Measurements from ENCODE around the gene RUVBL1. TPM values are rescaled to one million over a fixed set of nuclear protein-coding genes. Genes with fewer than 3 reads are reported as not detected.

RUVBL1 gene
- polyA plus RNA-seq, 1 donor: 36.2 TPM

DNA sequence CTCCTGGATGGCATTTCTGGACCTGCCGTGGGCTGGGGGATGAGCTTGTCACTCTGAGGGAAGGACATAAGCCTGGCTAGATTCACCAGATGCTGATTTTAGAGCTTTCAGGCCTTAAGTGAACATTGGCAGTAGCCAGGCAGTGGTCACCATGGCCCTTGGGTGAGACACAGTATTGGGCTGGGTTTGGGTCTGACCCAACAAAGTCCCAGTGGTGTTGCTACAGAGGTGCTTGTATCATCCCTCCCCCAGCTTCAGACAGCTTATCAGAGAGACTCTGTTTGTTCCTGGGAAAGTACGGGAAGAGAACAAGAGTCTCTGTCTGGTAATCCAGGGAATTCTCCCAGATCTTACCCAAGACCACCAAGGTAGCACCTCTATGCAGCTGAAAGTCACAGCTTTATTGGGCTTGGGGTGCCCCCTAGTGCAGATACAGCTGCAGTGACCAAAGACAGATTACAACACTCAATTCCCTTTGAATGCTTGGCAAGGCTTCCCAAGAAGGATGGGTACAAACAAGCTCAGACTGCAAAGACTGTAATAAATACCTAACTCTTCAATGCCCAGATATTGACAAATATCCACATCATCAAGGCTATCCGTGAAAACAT lies 9.8 kb upstream of the RUVBL1 start:
- no peak for DNase-seq

DNA sequence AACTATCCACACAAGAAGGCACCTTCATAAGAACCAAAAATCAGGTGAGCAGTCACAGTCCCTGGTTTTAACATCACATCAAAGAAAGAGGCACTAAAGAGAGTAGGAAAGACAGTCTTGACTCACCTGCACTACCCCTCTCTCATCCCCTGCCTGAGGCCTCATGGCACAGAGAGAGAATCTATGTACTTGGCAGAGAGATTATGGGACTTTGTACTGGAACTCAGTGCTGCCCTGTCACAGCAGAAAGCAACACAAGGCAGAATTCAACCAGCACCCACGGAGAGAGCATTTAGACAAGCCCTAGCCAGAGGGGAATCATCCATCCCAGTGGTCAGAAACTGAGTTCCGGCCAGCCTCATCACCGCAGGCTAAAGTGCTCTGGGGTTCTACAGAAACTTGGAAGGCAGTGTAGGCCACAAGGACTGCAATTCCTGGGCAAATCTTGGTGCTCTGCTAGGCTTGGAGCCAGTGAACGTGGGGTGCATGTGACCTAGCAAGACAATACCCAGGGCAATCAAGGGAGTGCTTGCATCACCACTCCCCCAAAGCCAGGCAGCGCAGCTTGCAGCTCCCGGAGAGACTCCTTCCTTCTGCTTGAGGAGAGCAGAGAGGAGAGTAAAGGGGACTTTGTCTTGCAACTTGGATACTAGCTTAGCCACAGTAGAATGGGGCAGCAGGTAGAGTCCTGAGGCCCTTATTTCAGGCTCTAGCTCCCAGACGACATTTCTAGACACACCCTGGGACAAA lies 8.5 kb upstream of the RUVBL1 start:
- no peak for DNase-seq

DNA sequence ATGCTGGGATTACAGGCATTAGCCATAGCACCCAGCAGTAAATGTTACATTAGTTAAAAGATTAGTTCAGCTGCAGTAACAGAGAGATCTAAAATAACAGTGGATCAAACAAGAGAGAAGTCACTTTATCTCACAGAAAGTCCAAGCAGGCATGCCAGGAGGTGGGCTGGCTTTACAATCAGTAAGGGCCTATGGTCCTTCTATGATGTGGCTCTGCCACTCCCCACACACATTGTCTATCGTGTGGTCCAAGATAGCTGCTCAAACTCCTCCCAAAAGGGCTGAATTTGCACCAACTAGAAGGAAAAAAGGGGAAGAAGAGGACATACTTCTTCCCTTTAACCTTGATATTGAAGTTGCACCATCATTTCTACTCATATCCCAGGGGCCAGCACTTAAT lies 4.6 kb upstream of the RUVBL1 start:
- DNase-seq: no peak

DNA sequence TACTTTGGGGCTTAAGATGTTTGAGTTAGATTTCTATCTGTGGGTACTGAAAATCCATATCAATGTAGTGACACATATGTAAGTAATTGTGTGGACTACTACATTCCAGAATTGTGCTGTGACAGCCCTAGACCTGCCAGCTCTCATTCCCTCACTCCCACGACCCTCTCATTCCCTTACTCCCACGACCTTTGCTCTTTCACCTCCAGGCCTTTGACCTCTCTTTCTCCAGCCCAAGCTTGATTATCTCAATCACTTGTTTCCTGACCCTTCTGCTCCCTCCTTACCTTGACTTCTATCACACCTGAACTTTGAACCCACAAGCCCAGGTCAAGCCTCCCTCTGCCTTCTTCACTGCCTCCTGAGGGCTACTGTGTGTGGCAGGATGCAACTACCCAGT lies 3.6 kb upstream of the RUVBL1 start:
- DNase-seq: no peak

DNA sequence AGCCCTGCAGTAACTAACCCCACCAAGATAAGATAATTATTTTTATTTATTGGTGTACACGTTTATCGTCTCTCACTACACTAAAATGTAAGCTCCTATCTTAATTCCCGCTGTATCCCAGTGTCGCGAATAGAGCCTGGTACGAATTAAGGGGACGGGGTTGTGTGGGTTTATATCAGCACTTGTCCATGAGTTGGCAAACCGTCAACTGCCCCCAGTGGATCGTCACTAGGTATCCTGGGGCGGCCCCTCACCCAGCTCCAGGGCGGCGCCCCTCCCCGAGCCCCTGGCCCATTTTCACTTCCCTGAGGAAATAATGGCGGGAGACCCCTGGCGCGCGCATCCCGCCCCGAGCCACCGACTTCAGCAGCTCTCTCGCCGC lies 465 bp downstream of the RUVBL1 start:
- DNase-seq: peak; percentile 6

DNA sequence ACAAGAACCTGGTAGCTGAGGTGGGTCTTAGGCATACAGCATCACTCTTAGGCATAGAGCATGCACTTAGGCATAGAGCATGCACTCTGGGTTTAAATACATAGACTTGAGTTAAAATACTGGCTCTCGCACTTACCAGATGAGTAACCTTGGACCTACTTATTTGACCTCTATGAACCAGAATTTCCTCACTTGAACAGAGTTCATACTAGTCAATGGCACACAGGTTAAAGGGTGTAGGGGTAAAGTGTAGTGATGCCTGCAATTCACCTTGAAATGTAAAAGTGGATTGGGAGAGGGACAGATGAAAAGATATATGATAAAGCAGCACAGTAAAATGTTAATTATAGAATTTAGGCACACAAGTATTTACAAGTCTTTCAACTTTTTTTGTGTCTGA lies 1.6 kb downstream of the RUVBL1 start:
- DNase-seq: no peak

DNA sequence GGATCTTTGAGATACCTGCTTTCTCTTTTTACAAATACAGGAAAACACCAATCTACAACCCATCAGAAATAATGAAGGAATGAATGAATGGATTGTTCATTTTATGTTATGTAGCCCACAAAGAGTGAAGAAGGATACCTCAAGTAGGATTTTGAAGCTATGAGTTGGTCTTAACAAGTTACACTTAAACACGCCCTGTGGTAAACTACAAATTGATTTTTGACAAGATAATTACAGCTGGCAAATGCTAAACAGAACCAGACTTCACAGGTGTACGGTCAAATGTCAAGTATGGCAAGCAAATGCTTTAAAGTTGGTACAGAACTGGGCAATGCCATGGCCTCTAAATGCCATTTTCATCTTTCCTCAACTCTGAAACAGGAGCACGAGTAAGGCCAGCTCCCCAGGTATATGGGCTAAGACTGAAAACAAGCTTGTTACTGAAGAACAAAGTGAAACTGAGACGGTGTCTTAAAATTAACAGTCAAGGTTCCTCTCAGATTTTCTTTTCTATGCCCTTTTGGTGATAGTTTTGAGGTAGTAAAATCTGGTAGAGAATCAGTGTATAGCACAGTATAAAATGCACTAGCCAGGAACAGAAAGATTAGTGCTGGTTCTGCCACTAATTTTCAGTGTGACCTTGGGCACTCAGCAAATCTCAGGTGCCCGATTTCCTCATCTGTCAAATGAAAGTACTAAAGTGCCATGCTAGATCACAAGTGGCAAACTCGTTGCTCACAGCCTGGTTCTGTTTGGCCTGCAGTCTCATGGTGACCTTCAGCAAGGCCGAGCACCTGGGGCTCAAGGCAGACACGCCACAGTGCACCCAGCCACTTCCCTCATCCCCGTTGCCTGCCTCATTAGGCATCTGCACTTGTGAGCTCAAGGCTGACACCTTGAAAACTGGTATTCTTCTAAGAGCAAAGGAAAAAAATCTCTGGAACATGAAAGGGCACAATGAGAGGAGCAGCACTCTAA lies 9.5 kb downstream of the RUVBL1 start:
- DNase-seq: no peak

DNA sequence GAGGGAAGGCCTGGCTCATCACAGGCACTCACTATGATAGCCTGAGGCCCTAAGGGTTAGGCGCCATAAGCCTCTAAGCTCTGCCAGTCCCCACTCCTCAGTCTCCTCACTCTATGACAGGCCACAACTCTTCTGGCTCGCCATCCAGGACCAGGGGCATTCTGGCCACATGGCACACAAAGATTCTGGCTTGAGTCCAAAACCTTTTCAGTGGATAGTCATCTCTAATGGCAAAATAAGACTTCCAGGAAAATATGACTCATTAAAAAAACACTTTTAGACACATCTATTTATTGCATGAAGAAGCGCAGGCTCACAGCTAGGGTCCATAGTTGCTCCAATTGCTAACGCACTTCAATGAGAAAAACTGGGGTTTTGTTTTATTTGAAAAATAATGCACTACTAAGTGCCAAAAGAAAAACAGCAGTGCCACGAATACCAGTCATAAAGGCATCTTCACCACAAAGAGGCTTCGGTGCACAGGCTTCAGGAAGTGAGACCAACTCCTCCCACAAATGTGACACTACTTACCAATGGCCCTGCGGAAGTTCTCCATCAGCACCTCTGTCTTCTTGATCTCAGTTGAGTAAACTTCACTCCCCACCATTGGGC lies 11.1 kb downstream of the RUVBL1 start:
- DNase-seq: no peak

DNA sequence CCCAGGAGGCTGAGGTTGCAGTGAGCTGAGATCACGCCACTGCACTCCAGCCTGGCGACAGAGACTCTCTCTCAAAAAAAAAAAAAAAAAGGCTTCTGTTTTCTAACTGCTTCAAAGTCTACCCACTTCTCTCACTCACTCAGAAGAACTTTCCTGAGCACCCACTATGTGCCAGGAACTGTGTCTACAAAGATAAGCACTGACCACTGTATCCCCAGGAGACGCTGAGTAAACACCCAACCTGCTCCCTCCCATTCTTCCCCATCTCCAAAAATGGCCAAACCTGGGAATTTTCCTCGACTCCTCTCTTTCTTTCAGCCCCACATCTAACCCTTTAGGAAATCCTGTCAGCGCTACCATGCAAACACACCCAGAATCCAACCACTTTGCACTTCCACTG lies 12.5 kb downstream of the RUVBL1 start:
- no peak for DNase-seq

DNA sequence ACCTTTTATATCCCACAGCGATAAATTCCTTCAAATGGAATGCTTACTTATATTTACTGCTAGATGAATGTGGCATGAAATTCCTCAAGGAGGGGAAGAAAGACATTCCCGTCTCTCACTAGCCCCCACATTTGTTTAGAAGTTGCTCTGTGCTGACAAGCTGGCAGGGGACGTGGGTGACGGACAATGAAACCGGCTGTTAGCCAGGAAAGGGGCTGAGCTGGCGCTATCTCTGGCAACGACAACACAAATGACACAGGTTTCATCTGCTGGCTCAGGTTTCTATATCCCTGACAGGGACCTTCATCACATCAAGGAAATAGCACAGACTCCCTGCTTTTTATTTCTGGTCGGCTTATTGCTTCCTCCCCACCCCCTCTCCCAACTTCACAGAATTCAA lies 15.8 kb downstream of the RUVBL1 start:
- no peak for DNase-seq

DNA sequence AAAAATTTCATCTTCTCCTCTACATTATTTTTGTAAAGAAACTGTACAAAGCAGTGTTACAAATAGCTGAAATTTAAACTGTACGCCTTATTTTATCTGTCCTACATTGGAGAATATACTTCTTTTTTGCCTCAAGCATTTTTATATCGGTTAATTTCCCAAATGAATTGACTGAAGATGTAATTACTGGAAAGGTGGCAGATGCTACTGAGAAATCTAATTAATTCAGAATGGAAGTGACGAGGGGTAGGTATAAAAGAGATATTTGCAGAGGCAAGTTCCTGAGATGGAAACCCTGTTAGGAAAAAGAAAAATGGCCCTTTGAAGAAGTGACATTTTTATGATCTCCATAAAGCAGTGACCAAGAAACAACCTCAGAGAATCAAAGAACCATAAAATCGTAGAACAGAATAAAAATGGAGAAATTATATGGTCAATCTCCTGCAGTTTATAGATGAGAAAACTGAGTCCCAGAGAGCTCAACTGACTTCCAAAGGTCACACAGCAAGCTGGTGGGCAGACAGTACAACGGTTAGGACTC lies 20.4 kb downstream of the RUVBL1 start:
- no peak for DNase-seq

DNA sequence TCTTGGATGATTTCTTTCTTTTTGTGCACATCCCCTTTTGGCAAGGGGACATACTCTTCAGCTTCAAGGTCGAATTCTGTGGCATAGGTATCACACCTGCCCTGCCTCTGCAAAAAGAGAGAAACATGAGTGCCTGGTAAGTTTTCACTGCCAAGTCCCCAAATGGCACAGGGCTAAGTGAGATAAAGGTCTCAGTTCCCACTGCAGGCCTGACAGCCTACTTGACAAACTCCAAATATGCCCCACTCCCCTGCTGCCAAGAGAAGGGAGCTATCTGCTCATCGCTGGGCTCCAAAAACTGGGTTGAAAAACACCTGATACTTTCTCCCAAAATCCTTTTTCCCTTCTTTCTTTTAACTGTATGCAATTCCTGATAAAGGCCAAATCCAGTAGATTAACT lies 23.0 kb downstream of the RUVBL1 start:
- no peak for DNase-seq

DNA sequence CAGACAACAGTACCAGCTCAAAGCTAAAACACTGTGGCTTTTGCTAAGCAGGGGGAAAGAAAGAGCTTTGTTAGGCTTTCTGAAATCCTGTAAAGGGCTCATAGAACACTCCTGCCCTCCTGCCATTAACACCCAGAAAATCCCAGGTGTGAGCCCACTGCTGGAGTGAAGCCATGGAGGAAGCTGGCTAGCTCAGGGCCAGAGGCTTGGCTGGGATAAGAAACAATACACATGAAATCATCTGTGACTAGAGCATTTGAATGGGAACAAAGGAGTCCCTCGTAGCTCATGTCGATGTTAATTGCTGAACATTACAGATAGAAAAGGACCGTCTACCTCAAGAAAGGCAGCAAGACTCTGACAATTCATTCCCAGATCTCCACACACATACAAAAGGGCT lies 23.5 kb downstream of the RUVBL1 start:
- DNase-seq: no peak

DNA sequence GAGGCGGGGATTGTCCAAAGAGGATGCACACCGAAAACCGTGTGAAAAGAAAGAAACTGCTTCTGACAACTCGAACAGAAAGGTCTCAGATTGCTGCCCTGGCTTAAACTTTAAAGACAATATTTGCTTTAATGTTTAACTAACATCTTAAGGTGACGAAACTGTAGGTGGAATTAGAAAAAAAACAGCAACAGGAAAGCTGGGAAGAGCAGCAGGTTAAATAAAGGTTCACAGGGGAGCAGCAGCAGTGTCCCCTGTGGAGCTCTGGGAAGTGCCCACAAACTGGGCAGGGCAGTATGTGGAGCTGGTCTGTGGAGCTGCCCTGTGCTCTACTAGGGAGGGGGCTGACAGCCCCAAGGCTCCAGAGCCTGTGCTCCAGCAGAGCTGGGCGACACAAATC lies 25.4 kb downstream of the RUVBL1 start:
- no peak for DNase-seq

DNA sequence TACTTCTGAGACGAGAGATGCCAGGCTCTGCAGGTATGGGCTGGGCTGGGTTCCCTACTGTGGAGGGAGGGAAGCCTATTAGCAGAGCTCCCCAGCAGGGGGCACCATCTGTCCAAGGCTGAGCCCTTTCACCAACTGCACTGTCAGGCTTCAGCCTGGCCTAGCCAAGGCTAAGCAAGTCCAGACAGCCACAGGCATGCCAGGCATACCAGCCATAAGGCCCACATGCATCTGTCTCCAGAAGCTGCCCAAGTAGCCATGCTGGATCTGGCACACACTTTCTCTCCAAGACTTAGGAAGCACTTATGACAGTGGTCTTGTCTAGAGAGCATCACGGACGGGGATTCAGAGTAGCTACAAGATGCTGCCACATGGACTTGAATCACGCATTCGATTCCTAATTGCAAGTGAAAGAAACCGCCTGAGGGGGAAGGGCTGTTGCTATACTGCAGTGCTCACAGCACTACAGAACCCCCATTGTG lies 28.3 kb downstream of the RUVBL1 start:
- DNase-seq: peak; percentile 47

DNA sequence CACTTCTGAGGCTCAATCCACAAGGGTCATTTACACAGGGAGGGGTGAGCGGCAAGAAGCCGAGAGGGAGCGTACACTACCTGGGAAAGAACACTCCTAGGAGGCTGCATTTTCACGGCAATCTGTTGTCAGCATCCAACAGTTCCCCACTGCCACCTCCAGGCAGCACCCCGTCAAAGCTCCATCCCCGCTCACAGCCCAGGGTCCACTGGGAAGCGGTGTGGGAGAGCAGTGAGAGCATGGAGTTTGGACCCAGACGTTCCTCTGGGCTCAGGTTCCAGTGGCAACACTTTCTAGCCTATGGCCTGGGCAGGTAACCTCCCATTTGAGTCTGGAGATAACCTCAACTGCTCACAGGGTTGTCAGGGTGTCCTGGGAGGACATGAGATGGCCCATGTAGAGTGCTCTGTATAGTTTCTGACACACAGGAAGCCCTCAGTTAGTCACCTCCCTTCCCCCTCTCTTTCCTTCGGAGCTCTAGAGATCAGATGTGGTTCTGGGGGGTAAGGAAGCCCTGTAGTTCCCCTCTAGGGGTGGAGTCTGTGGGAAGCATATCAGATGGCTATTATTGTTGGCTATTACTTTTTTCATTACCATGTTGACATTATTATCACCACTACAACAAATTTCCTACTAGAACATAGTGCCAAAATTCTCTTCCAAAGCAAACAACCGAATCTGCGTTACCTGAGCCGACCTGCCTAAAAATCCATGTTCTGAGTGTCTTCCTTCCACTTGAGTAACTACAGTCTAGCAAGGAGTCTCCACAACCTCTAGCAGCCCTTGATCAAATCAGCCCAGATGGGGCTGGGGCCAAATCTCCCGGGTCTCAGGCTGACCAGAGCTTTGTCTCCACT lies 29.1 kb downstream of the RUVBL1 start:
- DNase-seq: no peak

DNA sequence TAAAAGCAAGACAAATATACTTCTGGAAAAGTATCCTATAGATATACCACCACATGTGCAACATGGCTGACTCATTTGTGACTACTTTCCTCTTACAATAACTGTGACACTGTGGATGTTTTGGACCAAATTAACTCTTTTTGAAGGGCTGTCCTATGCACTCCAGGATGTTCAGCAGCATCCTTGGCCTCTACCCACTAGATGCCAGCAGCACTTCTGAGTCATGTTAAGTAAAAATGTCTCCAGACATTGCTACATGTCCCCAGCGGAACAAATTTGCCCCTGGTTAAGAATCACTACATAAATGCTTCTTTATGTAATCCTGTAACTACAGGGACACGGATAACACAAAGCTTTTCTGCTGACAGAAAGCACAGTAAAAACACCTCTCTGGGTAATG lies 32.0 kb downstream of the RUVBL1 start:
- no peak for DNase-seq

DNA sequence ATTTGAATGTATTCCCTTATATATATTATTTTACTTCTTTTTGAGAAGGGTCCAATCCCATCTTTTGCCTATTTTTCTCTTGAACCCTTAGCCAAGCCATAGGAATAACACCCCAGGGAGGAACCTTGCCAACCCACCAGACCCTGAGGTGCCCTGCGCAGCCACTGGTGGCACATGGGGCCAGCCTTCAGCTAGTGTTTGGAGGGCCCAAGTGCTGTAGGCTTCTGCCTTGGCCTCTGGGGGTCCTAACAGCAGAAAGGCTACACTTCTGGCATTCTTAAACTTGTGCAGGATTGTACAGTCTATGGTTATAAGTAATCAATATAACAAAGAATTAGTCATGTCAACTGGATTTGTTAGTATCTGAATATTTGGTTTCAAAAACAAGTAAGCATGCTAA lies 34.5 kb downstream of the RUVBL1 start:
- no peak for DNase-seq

DNA sequence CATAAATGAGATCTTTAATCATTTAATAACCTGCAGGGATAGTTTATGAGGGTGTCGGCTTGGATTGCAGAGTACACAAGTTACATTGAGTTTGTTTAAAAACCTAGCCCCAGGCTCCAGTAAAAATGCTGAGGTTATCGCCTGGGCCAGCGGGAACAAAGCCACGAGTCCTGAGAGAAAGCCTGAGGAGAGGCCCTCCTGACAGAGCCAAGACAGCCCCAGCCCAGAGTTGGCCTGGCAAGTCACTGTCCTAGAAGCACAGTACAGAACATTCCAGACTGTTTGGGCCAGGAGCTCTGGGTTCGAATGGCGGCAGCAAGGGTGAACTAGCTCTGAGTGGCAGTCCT lies 39.0 kb downstream of the RUVBL1 start:
- DNase-seq: no peak

DNA sequence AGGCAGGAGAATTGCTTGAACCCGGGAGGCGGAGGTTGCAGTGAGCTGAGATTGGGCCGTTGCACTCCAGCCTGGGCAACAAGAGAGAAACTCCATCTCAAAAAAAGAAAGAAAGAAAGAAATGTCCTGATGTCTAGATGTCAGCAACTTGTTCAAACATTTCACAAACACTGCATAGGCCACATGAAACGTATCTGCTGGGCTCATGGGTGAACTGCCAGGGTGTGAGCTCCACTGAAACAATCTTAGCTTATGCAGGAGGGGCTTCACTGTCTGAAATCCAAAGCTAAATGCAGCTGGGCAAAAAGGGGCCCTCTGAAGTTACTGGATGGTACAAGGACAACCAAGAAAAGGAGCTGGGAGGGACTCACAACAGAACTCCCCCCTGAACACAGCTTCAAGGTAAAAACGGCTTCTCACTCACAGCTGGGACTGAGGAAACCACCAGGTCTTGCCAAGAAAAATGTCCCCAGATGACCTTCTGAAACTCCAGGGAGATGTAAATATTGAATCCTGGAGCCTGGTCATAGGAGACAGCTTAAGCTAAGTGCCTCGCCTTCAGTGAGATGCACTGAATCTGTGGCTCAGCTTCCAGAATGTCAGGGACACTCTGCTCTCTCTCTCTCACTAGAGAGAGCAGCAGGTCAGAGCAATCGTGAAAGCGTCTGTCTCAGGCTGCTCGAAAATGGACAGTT lies 39.5 kb downstream of the RUVBL1 start:
- no peak for DNase-seq

DNA sequence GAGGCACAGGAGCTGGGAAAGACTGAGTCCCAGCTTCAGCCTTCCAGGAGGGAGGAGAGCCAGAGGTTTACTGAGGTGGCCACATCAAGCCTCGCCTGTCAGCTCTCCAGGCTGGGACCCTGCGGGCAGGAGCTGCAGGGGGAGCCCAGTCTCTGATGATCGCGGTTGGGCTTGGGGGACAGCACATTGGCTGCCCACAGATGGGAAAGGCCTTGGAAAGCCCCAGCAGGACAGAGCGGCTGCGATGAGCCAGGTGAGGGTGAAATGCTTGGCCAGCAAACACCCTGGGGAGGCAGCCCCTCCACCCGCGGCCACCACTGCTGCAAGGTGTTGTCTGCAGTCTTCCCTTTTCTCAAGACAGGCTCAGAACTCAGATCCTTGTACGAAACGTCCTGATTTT lies 40.2 kb downstream of the RUVBL1 start:
- DNase-seq: no peak
